Hair follicular keratinocyte (primary cell): Measurements from ENCODE around the gene ANGPTL4. TPM values are rescaled to one million over a fixed set of nuclear protein-coding genes. Genes with fewer than 3 reads are reported as not detected.

Source experiments
- total RNA-seq: library from RNA; depleted of rRNA; stranded (reverse); fragments of >200 nt; gene quantifications from 2 replicates; pipeline ENCODE4 v1.2.3, GENCODE V29; 2015

Gene ANGPTL4
- 121 and 161 TPM in 2 replicates for total RNA-seq

GRCh38 chr19:8363803-8364771 is at the start of gene ANGPTL4:
ANGPTL4 (plus strand) TSS chr19:8364155; CDS start chr19:8364322, 167 bp downstream.

GRCh38 chr19:8321067-8321985 is 42.6 kb upstream of the ANGPTL4 start, which contains the start of the genes NDUFA7 and RPS28:
NDUFA7 (minus strand) TSS chr19:8321375; CDS start chr19:8321358, 17 bp downstream.
RPS28 (plus strand) TSS chr19:8321496; CDS start chr19:8321531, 35 bp downstream.

GRCh38 chr19:8342684-8343482 is 21.1 kb upstream of the ANGPTL4 start, which contains the start of gene KANK3:
KANK3 (minus strand) TSS chr19:8343262; CDS start chr19:8337828, 5,434 bp downstream.

GRCh38 chr19:8389891-8390616 is 26.1 kb downstream of the ANGPTL4 start, which contains the start of gene RAB11B:
RAB11B (plus strand) TSS chr19:8390360; CDS start chr19:8390417, 57 bp downstream.

DNA sequence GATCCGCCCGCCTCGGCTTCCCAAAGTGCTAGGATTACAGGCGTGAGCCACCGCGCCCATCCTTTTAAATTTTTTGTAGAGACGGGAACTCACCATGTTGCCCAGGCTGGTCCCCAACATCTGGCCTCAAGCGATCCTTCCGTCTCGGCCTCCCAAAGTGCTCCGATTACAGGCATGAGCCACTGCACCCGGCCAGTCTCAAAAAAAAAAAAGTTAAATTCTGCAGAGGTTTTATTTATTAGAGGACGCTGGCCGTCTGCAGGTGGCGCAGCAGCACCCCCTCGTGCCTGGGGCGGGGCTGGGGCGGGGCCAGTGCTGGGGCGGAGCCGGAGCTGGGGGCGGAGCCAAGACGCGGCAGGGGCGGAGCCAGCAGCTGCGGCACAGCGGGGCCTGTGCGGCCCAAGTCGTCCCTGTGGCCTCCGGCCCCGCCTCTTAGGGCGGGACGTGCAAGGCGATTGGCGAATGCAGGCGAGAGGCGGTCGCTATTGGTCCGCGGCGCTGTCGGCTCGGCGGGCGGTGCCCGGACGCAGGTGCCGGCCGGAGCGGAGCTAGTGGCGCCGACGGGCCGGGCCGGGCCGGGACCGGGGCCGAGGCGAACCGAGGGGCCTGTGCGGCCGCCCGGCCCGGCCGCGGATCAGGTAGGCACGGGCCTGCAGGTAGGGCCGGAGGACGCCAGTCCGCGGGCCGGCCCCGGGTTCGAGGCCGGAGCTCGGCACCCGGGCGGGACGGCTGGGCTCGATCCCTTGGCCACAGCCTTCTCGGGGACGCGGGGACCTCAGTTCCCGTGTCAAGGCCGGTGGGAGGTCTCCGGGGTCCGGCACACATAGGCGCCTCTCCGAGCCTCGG is 49.1 kb downstream of the ANGPTL4 start, which contains the start of gene MARCHF2:
MARCHF2 (plus strand) TSS at position 523 of the 846 bp plus-strand sequence. CDS start 8,536 bp downstream, outside the sequence.

Other genes starting within 250 kb of the ANGPTL4 start
- gene FBN3, start 214.6 kb upstream of the ANGPTL4 start, total RNA-seq = not detected in 2 replicates
- 7.3 and 9.1 TPM in 2 replicates for gene CERS4, start 154.8 kb upstream of the ANGPTL4 start, total RNA-seq
- 49.5 and 89.8 TPM in 2 replicates for gene CD320, start 55.8 kb upstream of the ANGPTL4 start, total RNA-seq
- gene NDUFA7, start 42.8 kb upstream of the ANGPTL4 start, total RNA-seq = 75.4 and 96.4 TPM in 2 replicates
- gene RPS28, start 42.7 kb upstream of the ANGPTL4 start, total RNA-seq = 389 and 571 TPM in 2 replicates
- gene KANK3, start 20.9 kb upstream of the ANGPTL4 start, total RNA-seq = 2.7 and 4.1 TPM in 2 replicates
- gene RAB11B, start 26.2 kb downstream of the ANGPTL4 start, total RNA-seq = 14.3 and 21.9 TPM in 2 replicates
- gene MARCHF2, start 49.1 kb downstream of the ANGPTL4 start, total RNA-seq = 52.5 and 80.2 TPM in 2 replicates
- gene HNRNPM, start 80.8 kb downstream of the ANGPTL4 start, total RNA-seq = 48.3 and 116 TPM in 2 replicates
- gene PRAM1, start 138.5 kb downstream of the ANGPTL4 start, total RNA-seq = not detected in 2 replicates
- gene ZNF414, start 150.0 kb downstream of the ANGPTL4 start, total RNA-seq = 2.3 and 3.7 TPM in 2 replicates
- 0.31 TPM in 1 of 2 replicates, not detected in the other for gene MYO1F, start 213.3 kb downstream of the ANGPTL4 start, total RNA-seq
- gene ADAMTS10, start 246.6 kb downstream of the ANGPTL4 start, total RNA-seq = not detected in 2 replicates